Nasal cavity respiratory epithelium epithelial cell of viscerocranial mucosa (primary cell): Measurements from ENCODE around the gene SCN9A. TPM values are rescaled to one million over a fixed set of nuclear protein-coding genes. Genes with fewer than 3 reads are reported as not detected.

Experiments
- total RNA-seq: library from RNA; depleted of rRNA; stranded (reverse); fragments of >200 nt; gene quantifications from 2 replicates; pipeline ENCODE4 v1.2.3, GENCODE V29; 2014

Gene SCN9A
- total RNA-seq, result 6.2 and 12.3 TPM in 2 replicates

GRCh38 chr2:166375736-166376487 lies at the start of gene SCN9A:
Gene SCN9A, minus strand, starts transcription at chr2:166375944. Its CDS starts 64,188 bp downstream, at chr2:166311756.

Other genes starting within 250 kb of the SCN9A start
- 0.07 TPM in 1 of 2 replicates, not detected in the other for gene SCN1A, start 247.9 kb downstream of the SCN9A start, total RNA-seq
- under 0.01 TPM in 1 of 2 replicates, not detected in the other for gene SCN7A, start 118.3 kb upstream of the SCN9A start, total RNA-seq